ENCODE data around the gene REPIN1. TPM values are rescaled to one million over a fixed set of nuclear protein-coding genes. Genes with fewer than 3 reads are reported as not detected.

Gene REPIN1
- total and polyA plus RNA-seq, 9 of the 15 experiments (the other 6 are each of a cell fraction or from before 2014, with no cell fraction given), result 8.1 to 283 (median 94.3) TPM

DNA sequence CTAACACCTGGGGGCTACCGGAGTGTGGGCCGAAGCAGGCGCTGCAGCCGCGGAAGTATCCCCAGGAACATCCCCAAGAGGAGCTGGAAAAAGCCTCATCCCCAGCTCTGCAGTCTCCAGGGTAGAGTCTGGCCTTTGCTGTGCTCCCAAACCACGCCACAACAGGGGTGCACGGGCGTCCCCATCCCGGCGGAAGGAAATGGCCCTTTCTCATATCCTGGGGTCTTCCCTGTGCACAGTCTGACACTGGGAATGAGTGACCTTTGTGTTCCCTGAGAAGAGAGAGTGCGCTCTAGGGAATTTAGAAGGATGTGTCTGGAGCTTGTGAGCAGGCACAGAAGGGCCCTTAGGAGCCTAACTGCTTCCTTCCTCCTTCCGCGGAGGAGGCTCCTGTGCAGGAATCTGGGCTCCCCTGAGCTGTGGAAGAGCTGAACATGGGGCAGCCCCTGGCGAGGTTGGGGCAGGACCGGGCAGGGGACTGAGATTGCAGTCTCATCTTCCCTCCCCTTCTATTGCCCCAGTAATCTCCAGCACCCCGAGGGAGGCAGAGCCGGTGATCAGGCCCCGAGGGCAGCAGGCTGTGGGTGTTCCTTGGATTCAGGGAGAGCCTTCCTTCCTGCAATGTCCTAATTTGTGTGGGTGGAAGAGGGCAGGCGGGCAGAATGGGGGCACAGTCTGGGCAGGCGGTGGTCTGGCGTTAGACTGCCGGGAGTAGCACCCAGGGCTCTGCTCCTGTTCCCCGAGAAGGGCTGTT lies 1.3 kb downstream of the REPIN1 start (continued):
- no peak for TF ChIP-seq ZKSCAN8 (CRISPR knock-in tag; IDR thresholded peaks at IDR 0.05)
- TF ChIP-seq WHSC1 (IDR thresholded peaks at IDR 0.05; ENCODE audit: low read length), result peak; percentile 83
- no peak for TF ChIP-seq RNF219 (CRISPR knock-in tag; IDR thresholded peaks at IDR 0.05)
- TF ChIP-seq U2AF2 (optimal IDR thresholded peaks at IDR 0.05; ENCODE audit: low read depth, low read length), result no peak
- TF ChIP-seq UBTF (IDR thresholded peaks at IDR 0.05; ENCODE audit: borderline replicate concordance in 1 of 2, low read depth in 2 of 2, low read length in 2 of 2), result no peak
- TF ChIP-seq EGR1 (conservative IDR thresholded peaks at IDR 0.05), result peak; percentile 17; the same call in 1 of the 2 replicates
- no peak for TF ChIP-seq ZNF644 (tag; IDR thresholded peaks at IDR 0.05; ENCODE audit: low read depth)
- TF ChIP-seq MECOM (CRISPR knock-in tag; IDR thresholded peaks at IDR 0.05), result no peak
- TF ChIP-seq RBBP5 (IDR thresholded peaks at IDR 0.05; ENCODE audit: borderline replicate concordance, insufficient read depth, low read length, poor library complexity, severe bottlenecking), result no peak
- no peak for TF ChIP-seq NR3C1 (CRISPR knock-in tag; IDR thresholded peaks at IDR 0.05)
- TF ChIP-seq CTBP1 (IDR thresholded peaks at IDR 0.05; ENCODE audit: borderline replicate concordance), result no peak
- TF ChIP-seq SETDB1 (IDR thresholded peaks at IDR 0.05; ENCODE audit: low read length), result no peak
- TF ChIP-seq, protein P1, sequence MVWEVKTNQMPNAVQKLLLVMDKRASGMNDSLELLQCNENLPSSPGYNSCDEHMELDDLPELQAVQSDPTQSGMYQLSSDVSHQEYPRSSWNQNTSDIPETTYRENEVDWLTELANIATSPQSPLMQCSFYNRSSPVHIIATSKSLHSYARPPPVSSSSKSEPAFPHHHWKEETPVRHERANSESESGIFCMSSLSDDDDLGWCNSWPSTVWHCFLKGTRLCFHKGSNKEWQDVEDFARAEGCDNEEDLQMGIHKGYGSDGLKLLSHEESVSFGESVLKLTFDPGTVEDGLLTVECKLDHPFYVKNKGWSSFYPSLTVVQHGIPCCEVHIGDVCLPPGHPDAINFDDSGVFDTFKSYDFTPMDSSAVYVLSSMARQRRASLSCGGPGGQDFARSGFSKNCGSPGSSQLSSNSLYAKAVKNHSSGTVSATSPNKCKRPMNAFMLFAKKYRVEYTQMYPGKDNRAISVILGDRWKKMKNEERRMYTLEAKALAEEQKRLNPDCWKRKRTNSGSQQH (CRISPR knock-in tag; IDR thresholded peaks at IDR 0.05), result no peak
- TF ChIP-seq JUND (IDR thresholded peaks at IDR 0.05; ENCODE audit: borderline replicate concordance, low read depth, low read length), result no peak
- TF ChIP-seq JUND (tag; IDR thresholded peaks at IDR 0.05; ENCODE audit: borderline replicate concordance, low read depth, low read length), result no peak
- no peak for TF ChIP-seq RAD51 (IDR thresholded peaks at IDR 0.05; ENCODE audit: borderline replicate concordance, low read depth)
- TF ChIP-seq ZNF707 (CRISPR knock-in tag; conservative IDR thresholded peaks at IDR 0.05), result no peak
- no peak for TF ChIP-seq THRB (CRISPR knock-in tag; conservative IDR thresholded peaks at IDR 0.05)
- no peak for TF ChIP-seq MYNN (IDR thresholded peaks at IDR 0.05)
- TF ChIP-seq MYNN (CRISPR knock-in tag; IDR thresholded peaks at IDR 0.05), result no peak
- no peak for TF ChIP-seq ZNF551 (CRISPR knock-in tag; IDR thresholded peaks at IDR 0.05)
- no peak for TF ChIP-seq ZKSCAN3 (CRISPR knock-in tag; IDR thresholded peaks at IDR 0.05)
- no peak for TF ChIP-seq EP300 (IDR thresholded peaks at IDR 0.05; ENCODE audit: low read length)

Measured in K562 (cell line).